Fibroblast of peridontal ligament (primary cell): ENCODE data around the gene KDELR3.

ENCODE experiments used
- DNase-seq: peaks from one replicate; pipeline ENCODE4 v3.0.0-alpha.2; 2010; ENCODE audit errors: extremely low read depth

The KDELR3 gene

GRCh38 chr22:38440747-38441350 lies 27.0 kb upstream of the KDELR3 start:
- DNase-seq = no peak

DNA sequence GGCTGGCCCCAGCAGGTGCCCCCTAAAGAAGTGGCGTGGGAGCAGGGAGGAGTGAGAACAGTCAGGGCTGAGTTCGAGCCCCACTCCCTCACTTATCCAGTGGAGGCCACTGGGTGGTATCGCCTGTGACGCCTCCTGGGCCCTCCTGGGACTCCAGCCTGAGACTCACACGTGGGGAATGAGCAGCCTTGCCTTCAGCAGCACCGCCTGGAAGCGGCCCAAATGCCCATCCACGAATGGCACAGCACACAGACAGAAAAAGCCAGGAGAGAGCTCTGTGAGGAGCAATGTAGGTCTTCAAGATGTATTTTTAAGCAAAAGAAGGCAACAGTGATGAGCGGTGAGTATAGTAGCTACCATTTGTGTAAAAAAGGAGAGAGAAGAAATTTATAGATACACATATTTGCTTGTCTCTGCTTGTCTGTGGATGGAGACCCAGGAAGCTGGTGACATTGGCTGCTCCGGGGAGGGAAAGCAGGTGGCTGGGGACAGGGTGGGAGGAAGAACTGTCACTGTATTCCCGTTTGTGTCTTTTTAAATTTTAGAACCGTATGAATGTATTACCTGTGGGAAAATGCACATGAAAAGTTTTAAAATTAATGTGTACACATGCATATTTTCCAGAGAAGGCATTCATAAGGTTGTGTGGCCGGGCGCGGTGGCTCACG lies 26.1 kb upstream of the KDELR3 start:
- DNase-seq = no peak

GRCh38 chr22:38442967-38443627 lies 24.8 kb upstream of the KDELR3 start:
- DNase-seq = no peak

- DNase-seq = no peak
Measured at GRCh38 chr22:38443628-38444521, 24.0 kb upstream of the KDELR3 start.

DNA sequence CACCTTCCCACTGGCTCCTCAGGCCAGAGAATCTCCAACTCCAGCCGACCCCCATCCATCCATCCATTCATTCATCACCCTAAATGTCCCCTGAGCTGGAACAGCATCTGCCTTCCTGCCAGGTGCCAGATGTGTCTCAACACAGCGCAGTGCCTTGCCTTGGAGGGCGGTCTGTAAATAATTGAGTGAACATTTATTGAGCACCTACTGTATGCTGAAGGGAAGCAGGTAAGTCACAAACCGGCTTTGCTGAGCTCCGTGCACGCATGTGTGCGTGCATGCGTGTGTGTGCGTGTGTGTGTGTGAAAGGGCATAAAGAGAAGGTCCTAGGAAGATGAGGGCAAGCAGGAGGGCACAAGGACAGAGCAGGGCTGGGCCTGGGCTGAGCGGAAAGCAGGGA lies 23.1 kb upstream of the KDELR3 start:
- DNase-seq = no peak

DNA sequence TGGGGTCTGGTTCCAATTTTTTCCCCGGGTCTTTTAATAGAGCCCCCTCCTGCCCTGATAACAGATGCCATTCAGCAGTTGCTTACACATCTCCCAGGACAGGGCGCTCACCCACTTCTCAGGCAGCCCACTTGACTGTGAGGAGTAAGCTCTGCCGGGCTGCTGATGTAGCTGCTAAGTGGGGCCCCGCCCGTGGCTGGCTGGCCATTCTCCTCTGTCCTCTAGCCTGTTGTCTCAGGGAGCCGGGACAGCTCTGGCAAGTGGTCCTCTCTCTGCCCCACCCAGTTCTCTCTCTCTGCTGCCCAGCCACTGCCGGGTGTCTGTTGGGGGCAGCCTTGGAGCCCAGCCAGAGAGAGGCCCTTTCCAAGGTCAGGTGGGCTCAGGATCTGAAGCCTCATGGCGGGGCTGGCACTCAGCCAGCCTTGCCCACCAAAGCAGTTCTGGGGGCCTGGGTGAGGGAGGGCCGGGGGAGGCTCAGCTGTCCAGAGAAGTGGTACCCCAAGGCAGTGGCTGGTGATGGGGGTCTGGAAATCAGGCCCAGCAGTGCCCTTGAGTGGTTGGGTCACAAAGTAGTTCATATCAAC lies 21.8 kb upstream of the KDELR3 start:
- DNase-seq = no peak

DNA sequence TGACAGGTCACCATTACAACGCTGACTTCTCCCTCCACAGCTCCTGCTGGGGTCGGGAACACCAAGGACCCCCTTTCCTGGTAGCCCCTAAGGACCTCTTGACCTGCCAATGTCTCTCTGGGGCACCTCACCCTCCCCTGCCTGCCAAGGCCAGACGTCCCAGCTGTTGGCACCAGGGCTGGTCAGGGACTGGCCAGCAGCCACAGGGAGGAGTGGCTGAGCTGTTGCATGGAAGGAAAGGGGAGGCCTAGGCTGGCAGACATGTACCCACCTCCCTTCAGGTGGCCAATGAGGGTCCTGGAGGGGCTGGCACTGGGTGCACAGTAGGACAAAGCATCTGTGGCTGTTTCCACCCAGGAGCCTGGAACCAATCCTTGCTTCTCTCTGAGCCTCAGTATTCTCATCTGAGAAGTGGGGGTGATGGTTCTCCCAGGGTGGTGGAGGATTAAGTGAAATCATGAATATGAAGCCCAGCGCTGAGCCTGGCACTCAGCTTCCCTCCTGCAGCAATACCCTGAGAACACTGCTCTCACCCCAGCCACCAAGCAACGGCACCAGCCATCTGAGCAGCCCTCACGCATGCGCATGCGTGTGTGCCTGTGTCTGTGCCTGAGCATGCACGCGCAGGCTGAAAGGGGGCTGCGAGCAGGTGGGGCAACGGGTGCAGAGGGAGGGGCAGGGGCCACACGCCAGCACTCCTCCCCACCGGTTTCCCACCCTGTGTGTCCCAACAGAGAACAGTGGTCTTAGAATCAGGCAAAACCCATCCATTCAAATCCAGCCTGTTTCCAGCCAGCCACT lies 18.8 kb upstream of the KDELR3 start:
- no peak for DNase-seq

DNA sequence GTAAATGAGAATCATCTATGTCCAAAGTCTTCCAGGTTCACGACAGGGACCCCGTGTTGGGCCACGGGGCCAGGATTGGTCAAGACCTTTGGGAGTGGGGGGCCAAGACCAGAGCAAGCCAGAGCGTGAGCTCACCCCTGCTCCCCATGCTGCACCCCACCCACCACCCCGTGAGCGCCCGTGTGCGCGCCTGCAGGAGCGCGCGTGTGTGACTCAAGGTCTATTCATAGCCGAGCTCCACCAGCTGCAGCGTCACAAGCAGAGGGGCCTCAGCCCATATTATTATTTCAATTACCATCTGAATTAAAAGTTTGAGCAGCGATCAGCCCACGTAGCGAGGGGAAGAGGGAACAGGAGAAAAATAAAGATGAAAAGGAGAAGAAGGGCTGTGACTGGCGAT lies 18.1 kb upstream of the KDELR3 start:
- DNase-seq = no peak

GRCh38 chr22:38450234-38450797 lies 17.6 kb upstream of the KDELR3 start:
- no peak for DNase-seq

DNA sequence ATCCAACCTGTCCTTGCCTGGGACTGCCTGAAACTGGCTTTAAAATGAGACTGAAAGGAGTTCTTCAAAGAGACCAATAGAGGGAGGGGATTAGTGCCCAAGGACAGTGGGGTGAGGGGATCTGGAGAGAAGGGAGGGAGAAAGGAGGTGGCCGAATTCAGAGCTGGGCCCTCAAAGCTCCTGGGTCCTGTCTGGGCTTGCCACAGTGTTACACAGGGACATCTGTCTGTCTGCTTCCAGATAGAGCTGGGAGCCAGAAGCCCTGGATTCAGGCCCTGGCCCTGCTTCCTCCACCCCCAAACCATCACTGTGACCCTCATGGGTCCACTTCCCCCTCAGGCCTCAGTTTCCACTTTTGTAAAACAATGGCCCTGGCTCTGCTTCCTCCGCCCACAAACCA lies 16.5 kb upstream of the KDELR3 start:
- DNase-seq = no peak

DNA sequence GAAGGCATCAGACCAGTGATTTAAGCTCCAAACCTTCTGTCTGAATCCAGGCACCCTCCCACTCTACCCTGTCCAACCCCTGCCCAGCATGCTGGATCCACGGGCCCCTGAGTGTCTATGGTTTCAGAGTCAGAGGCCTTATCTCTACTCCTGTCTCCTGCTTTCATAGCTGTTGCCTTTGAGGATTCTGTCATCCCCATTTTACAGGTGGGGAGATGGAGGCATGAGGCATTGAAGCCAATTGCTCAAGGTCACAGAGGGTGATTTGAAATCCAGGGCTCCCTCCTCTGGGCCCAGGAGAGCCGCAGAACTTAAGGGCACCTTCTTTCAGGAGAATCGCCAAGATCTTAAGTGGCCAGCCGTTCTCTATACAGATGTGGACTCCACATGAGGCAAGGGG lies 16.0 kb upstream of the KDELR3 start:
- DNase-seq = no peak

GRCh38 chr22:38452373-38453065 lies 15.4 kb upstream of the KDELR3 start:
- DNase-seq = peak; percentile 41

DNA sequence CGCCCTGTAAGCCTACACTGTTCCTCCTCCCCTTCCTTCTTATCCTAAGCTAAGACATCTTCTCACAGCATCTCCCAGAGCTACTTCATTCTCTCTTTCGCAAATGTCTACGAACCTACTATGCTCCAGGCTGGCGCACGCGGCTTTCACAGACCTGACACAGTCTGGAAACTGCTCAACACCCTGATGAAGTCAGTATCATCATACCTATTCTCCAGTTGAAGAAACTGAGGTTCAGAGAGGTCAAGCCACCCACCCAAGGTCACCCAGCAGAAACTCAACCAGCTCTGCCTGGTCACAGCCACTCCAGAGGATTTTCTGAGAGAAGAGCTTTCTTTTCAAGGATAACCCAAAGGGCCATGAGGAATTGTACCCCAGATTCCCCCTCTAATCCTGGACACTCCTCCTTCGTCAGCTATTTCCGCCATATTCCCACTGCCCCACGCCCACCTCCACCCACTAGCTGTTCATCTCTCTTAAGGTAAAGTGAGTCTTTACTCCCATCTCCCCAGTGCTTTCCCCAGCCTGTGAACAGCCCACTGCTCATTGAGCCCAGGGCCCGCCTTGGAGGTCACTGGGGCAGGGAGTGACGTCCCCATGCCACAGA lies 14.7 kb upstream of the KDELR3 start:
- DNase-seq = no peak

DNA sequence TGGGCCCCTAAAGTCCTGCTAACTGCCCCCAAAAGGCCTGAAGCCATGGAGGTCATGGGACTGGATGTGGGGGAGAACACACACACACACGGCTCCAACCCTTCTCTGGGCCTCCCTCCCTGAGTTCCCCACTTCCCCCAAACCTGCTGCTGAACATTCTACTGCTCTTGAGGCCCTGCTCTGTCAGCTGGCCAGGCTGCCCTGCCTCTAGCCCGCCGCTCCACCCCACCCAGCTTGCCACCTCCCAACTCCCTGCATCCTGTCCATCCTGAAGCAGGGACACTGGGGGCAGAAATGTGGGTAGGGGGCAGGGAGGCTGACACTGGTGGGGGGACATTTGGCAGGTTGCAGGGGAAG lies 13.9 kb upstream of the KDELR3 start:
- no peak for DNase-seq

- no peak for DNase-seq
Measured at GRCh38 chr22:38454353-38455075, 13.4 kb upstream of the KDELR3 start.

GRCh38 chr22:38455076-38455529 lies 12.8 kb upstream of the KDELR3 start, which contains the start of gene KCNJ4:
TSS of gene KCNJ4 (minus strand) at chr22:38455199. CDS start at chr22:38428132, 27,067 bp downstream.
- DNase-seq = no peak

DNA sequence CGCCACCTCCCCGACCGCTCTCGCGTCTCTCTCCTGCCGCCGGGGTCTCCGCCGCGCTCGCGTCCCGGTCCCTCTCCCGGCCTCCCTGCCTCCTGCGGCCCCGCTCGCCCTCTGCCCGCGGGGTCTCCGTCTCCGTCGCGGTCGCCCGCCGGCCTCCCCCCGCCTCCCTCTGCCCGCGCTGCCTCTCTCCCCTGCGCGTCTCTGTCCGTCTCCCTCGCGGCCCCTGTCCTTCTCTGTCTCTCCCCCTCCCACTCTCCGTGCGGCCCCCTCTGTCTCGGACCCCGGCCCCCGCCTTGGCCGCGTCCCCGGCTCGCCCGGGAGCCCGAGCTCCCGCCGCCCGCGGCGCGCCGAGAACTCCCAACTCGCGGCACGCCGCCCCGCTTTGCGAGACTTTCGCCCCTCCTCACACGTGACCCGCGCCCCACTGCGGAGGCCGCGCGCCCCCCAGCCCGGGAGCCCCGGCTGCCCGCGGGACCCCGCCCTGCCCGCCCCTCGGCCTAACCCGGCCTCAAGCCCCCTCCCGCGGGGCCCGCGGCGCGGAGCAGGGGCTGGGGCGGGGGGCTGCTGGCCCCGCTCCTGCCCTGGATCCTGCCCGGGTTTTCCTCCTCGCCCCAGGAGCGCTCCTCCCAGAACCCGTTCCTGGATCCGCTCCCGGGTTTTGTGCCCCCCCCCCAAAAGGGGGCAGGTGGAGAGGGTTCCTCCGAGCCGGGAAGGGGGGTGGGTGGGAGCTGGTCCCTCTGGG lies 12.2 kb upstream of the KDELR3 start:
- DNase-seq = no peak

GRCh38 chr22:38456272-38456835 lies 11.5 kb upstream of the KDELR3 start:
- no peak for DNase-seq
